GM12874 (cell line): ENCODE results near the gene COG5.

ENCODE experiments used
- TF ChIP-seq, protein P1 (sequence below): IDR thresholded peaks from 2 replicates; pipeline ENCODE4 v1.5.1; 2011; ENCODE audit warnings: low read depth, mild to moderate bottlenecking, control low read depth, low read length, moderate library complexity; ENCODE audit not compliant: insufficient read depth

The COG5 gene

DNA sequence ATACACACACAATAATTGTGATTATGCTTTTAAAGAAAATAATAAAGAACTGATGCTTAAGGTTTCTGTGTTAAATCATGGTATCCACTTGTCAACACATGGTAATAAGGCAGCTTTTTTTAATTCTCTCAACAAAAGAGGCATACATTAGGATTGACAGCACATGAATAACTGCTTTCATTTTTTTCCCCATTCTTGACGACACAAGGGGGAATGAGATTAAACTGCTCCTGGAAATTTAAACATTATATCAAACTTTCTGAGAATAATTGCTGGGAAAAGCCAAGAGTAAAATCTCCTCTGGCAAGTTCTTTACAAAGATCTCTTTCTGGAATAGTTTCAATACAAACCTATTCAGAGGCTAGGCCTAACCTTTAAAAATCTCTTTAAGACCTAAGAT is 192.9 kb downstream of the COG5 start:
- TF ChIP-seq, protein P1, sequence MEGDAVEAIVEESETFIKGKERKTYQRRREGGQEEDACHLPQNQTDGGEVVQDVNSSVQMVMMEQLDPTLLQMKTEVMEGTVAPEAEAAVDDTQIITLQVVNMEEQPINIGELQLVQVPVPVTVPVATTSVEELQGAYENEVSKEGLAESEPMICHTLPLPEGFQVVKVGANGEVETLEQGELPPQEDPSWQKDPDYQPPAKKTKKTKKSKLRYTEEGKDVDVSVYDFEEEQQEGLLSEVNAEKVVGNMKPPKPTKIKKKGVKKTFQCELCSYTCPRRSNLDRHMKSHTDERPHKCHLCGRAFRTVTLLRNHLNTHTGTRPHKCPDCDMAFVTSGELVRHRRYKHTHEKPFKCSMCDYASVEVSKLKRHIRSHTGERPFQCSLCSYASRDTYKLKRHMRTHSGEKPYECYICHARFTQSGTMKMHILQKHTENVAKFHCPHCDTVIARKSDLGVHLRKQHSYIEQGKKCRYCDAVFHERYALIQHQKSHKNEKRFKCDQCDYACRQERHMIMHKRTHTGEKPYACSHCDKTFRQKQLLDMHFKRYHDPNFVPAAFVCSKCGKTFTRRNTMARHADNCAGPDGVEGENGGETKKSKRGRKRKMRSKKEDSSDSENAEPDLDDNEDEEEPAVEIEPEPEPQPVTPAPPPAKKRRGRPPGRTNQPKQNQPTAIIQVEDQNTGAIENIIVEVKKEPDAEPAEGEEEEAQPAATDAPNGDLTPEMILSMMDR: no peak

- TF ChIP-seq, protein P1: no peak
Observed at GRCh38 chr7:107364787-107365186, 198.9 kb downstream of the COG5 start.

- TF ChIP-seq, protein P1: no peak
Observed at GRCh38 chr7:107359520-107360316, 204.0 kb downstream of the COG5 start.

DNA sequence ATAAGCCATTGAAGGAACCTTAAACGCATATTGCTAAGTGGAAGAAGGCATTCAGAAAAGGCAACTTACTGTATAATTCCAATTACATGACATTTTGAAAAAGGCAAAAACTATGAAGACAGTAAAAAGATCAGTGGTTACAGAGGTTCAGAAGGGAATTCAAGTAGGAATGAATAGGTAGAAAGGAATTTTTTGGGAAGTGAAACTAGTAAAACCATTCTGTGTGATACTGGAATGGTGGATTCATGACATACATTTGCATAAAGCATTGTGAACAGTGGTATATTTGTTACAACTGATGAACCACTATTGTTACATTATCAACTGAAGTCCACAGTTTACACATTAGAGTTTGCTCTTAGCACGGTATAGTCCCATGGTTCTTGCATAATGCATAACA is 208.1 kb downstream of the COG5 start:
- TF ChIP-seq, protein P1: no peak

- TF ChIP-seq, protein P1: no peak
Observed at GRCh38 chr7:107354640-107355039, 209.1 kb downstream of the COG5 start.

DNA sequence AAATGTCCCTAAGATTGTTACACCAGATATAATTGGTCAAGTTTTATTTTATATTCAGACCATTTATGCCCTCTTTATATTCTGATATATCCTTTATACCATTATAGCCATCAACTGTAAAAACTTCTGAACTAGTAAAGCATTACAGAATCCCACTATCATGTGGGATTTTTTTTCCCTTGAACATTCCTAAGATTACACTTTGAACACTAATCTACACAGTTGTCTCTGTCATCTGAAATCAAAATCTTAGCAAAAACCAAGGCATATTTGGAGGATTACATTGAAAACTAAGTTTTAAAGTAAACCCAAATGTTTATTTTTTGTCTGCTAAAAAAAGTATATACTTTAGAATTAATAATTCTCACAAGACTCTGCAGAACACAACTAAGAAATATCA is 210.0 kb downstream of the COG5 start:
- TF ChIP-seq, protein P1: no peak

GRCh38 chr7:107345898-107346297 is 217.8 kb downstream of the COG5 start:
- TF ChIP-seq, protein P1: no peak
